Measurements from ENCODE around the gene CNTN3.

Gene CNTN3

GRCh38 chr3:74614107-74614967 lies at the start of gene CNTN3:
Gene CNTN3 (minus strand): TSS chr3:74614659. CDS start chr3:74521112, 93,547 bp downstream.
- no peak for DNase-seq (ENCODE audit: low read depth in 2 of 2)

GRCh38 chr3:74663178-74663577 lies 48.7 kb upstream of the CNTN3 start:
- no peak for DNase-seq (ENCODE audit: low read depth in 2 of 2)

GRCh38 chr3:74661672-74662071 lies 47.2 kb upstream of the CNTN3 start:
- DNase-seq (ENCODE audit: low read depth in 2 of 2), result no peak

- DNase-seq (ENCODE audit: low read depth in 2 of 2), result no peak
These were observed 37.4 kb upstream of the CNTN3 start for GRCh38 chr3:74651885-74652284.

GRCh38 chr3:74651292-74651691 lies 36.8 kb upstream of the CNTN3 start:
- DNase-seq (ENCODE audit: low read depth in 2 of 2), result no peak

- DNase-seq (ENCODE audit: low read depth in 2 of 2), result no peak
These were observed 33.6 kb upstream of the CNTN3 start for GRCh38 chr3:74648107-74648506.

GRCh38 chr3:74646094-74646493 lies 31.6 kb upstream of the CNTN3 start:
- DNase-seq (ENCODE audit: low read depth in 2 of 2), result no peak

- no peak for DNase-seq (ENCODE audit: low read depth in 2 of 2)
These were observed 29.2 kb upstream of the CNTN3 start for GRCh38 chr3:74643636-74644035.

GRCh38 chr3:74642876-74643275 lies 28.4 kb upstream of the CNTN3 start:
- no peak for DNase-seq (ENCODE audit: low read depth in 2 of 2)

GRCh38 chr3:74640211-74640610 lies 25.8 kb upstream of the CNTN3 start:
- peak in 1 of 2 experiments; percentile 41 for DNase-seq (ENCODE audit: low read depth in 2 of 2)

- DNase-seq (ENCODE audit: low read depth in 2 of 2), result peak in 1 of 2 experiments; percentile 40
These were observed 25.2 kb upstream of the CNTN3 start for GRCh38 chr3:74639681-74640080.

- no peak for DNase-seq (ENCODE audit: low read depth in 2 of 2)
These were observed 22.5 kb upstream of the CNTN3 start for GRCh38 chr3:74636981-74637380.

GRCh38 chr3:74633021-74633420 lies 18.6 kb upstream of the CNTN3 start:
- peak; percentile 89 to 90 for DNase-seq (ENCODE audit: low read depth in 2 of 2)

- no peak for DNase-seq (ENCODE audit: low read depth in 2 of 2)
These were observed 17.1 kb upstream of the CNTN3 start for GRCh38 chr3:74631351-74632140.

- no peak for DNase-seq (ENCODE audit: low read depth in 2 of 2)
These were observed 16.1 kb upstream of the CNTN3 start for GRCh38 chr3:74630602-74631001.

- no peak for DNase-seq (ENCODE audit: low read depth in 2 of 2)
These were observed 11.6 kb upstream of the CNTN3 start for GRCh38 chr3:74626011-74626410.

- DNase-seq (ENCODE audit: low read depth in 2 of 2), result peak; percentile 65 to 66
These were observed 9.8 kb upstream of the CNTN3 start for GRCh38 chr3:74624301-74624700.

- DNase-seq (ENCODE audit: low read depth in 2 of 2), result no peak
These were observed 8.9 kb upstream of the CNTN3 start for GRCh38 chr3:74623261-74623836.

GRCh38 chr3:74621581-74621980 lies 7.1 kb upstream of the CNTN3 start:
- no peak for DNase-seq (ENCODE audit: low read depth in 2 of 2)

GRCh38 chr3:74617776-74618175 lies 3.3 kb upstream of the CNTN3 start:
- peak in 1 of 2 experiments; percentile 38 for DNase-seq (ENCODE audit: low read depth in 2 of 2)

GRCh38 chr3:74613521-74614106 lies 845 bp downstream of the CNTN3 start:
- DNase-seq (ENCODE audit: low read depth in 2 of 2), result no peak

- peak in 1 of 2 experiments; percentile 56 for DNase-seq (ENCODE audit: low read depth in 2 of 2)
These were observed 1.4 kb downstream of the CNTN3 start for GRCh38 chr3:74613060-74613459.
